ENCODE data around the gene STXBP1.

GRCh38 chr9:127664678-127665507 lies 52.8 kb downstream of the STXBP1 start:
- TF ChIP-seq CTCF (conservative IDR thresholded peaks at IDR 0.05 in 1 of 2, IDR thresholded peaks at IDR 0.05 in 1 of 2; ENCODE audit: low read depth in 1 of 2, low read length in 2 of 2) (no peak), EZH2 (IDR thresholded peaks at IDR 0.05; ENCODE audit: low read length, missing control alignments) (no peak)

All from fibroblast of lung (primary cell).